Spleen (tissue), 7 donors: ENCODE data around the gene DNM3.

Experiments
- POLR2AphosphoS5 ChIP-seq, 3 donors: sonication (generic); formaldehyde crosslinking; IDR thresholded peaks; one replicate each; pipeline ENCODE4 v1.5.1; 2017; ENCODE audit warnings: antibody characterized with exemption in 3 of 3
- TF ChIP-seq, protein P1 (sequence below), 11 experiments: fragments of 200-600 bp in 7 of 11; fragments of 450-650 bp in 4 of 11; sonication (generic) in 4 of 11; IDR thresholded peaks in 8 of 11; conservative IDR thresholded peaks in 3 of 11; 1 replicate in 7 of 11; 2 replicates in 4 of 11; pipeline versions ENCODE4 v1.4.0 to v1.8.0; 2016 to 2021; ENCODE audit warnings: antibody characterized with exemption in 11 of 11, inconsistent platforms in 4 of 11, mild to moderate bottlenecking in 1 of 11
- donor health status: DM: no; HTN: no; CAD: no; lungs with moderate emphysema.
- donor health status: DM: no; HTN: no; CAD: no.
- donor health status: DM: no; HTN: no; CAD: no.

GRCh38 chr1:172268237-172268636 lies 426.9 kb downstream of the DNM3 start:
- no peak for TF ChIP-seq POLR2AphosphoS5 (IDR thresholded peaks at IDR 0.05)
- TF ChIP-seq, protein P1, sequence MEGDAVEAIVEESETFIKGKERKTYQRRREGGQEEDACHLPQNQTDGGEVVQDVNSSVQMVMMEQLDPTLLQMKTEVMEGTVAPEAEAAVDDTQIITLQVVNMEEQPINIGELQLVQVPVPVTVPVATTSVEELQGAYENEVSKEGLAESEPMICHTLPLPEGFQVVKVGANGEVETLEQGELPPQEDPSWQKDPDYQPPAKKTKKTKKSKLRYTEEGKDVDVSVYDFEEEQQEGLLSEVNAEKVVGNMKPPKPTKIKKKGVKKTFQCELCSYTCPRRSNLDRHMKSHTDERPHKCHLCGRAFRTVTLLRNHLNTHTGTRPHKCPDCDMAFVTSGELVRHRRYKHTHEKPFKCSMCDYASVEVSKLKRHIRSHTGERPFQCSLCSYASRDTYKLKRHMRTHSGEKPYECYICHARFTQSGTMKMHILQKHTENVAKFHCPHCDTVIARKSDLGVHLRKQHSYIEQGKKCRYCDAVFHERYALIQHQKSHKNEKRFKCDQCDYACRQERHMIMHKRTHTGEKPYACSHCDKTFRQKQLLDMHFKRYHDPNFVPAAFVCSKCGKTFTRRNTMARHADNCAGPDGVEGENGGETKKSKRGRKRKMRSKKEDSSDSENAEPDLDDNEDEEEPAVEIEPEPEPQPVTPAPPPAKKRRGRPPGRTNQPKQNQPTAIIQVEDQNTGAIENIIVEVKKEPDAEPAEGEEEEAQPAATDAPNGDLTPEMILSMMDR (IDR thresholded peaks at IDR 0.05 in 8 of 11, conservative IDR thresholded peaks at IDR 0.05 in 3 of 11), result no peak
